Measurements from ENCODE around the gene ACVRL1.

The ACVRL1 gene

DNA sequence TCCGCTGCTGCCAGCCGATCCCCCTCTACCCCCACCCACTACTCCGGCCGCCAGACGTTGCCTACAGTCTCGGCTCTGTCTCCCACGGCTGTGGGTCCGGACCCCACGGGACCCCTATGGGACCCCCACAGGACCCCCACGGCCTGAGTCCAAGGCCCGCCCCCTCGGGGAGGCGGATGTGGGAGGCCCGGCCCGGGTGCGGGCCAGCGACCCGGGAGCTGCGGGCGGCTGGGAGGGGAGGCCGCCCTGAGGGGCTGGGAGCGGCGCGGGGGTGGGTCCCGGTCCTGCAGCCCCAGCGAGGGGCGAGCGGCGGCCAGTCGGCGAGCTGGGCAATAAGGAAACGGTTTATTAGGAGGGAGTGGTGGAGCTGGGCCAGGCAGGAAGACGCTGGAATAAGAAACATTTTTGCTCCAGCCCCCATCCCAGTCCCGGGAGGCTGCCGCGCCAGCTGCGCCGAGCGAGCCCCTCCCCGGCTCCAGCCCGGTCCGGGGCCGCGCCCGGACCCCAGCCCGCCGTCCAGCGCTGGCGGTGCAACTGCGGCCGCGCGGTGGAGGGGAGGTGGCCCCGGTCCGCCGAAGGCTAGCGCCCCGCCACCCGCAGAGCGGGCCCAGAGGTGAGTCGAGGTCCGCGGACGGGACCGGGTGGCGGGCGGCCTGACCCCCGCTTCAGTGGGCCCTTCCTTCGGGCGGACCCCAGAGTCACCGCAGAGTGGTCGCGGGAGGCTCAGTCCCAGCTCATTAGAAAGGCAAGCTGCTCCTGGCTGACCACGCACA, at the start of gene ACVRL1:
ACVRL1 (plus strand) TSS at position 422 of the 773 bp plus-strand sequence. CDS start 4,971 bp downstream, outside the sequence.
- in situ Hi-C loops (cut with MboI; ENCODE audit: low sequenced_read_pairs) = no loop called here

DNA sequence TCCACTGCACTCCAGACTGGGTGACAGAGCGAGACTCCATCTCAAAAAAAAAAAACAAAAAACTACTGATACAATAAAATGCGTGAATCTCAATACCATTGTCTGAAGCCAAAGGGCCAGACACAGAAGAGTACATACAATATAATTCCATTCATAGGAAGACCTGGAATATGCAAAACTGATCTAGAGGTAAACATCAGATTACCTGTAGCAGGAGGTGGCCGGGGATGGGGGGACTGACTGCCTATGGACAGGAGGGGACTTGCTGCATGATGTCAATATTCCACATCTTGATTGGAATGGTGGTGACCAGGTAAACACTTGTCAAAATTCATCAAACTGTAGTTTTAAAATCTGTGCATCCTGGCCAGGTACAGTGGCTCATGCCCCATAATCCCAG, 46.3 kb upstream of the ACVRL1 start:
- in situ Hi-C loops (cut with MboI; ENCODE audit: low sequenced_read_pairs) = no loop called here

DNA sequence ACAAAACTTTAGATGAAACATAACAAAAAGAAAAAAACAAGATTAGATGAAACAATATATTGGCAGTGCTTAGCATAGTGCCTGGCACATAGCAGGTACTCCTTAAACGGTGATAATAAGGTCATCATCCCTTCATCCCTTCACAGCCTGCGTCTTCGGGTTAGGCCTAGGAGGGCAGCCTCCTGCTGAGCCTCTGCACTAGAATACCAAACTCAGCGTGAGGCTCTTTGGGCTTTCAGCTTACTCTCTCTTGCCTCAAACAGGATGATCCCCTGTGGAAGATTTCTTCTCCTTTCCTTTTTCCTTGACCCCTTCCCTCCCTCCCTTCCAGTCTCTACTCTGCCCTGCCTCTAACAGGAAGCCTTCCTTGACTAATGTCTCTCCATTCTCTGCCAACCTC, 44.4 kb upstream of the ACVRL1 start:
- in situ Hi-C loops (cut with MboI; ENCODE audit: low sequenced_read_pairs) = no loop called here

DNA sequence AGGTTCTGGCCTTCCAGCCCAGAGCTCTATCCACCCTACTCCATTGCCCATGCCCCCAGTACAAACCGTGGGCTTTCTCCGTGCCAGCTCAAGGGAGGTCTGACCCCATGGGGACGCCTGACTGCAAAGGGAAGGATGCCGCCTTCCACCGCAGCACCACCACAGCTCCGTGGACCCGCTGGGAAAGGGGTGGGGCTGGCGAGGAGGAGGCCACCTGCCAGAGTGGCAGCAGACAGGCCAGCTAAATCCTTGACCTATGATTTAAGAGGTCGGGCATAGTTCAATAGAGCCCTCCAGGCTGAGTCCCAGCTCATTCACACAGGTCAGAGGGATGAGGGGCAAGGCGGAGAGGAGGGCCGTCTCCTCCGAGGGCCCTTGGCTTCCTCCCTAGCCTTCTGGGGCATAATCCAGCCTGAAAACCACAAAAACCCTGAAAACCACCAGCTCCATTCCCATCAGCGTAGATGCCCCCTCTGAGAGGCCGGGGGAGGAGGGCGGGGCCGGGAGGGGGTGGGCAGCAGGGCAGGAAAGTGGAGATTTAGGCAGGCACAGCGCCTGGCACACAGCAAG, 43.9 kb upstream of the ACVRL1 start:
- in situ Hi-C loops (cut with MboI; ENCODE audit: low sequenced_read_pairs) = no loop called here

DNA sequence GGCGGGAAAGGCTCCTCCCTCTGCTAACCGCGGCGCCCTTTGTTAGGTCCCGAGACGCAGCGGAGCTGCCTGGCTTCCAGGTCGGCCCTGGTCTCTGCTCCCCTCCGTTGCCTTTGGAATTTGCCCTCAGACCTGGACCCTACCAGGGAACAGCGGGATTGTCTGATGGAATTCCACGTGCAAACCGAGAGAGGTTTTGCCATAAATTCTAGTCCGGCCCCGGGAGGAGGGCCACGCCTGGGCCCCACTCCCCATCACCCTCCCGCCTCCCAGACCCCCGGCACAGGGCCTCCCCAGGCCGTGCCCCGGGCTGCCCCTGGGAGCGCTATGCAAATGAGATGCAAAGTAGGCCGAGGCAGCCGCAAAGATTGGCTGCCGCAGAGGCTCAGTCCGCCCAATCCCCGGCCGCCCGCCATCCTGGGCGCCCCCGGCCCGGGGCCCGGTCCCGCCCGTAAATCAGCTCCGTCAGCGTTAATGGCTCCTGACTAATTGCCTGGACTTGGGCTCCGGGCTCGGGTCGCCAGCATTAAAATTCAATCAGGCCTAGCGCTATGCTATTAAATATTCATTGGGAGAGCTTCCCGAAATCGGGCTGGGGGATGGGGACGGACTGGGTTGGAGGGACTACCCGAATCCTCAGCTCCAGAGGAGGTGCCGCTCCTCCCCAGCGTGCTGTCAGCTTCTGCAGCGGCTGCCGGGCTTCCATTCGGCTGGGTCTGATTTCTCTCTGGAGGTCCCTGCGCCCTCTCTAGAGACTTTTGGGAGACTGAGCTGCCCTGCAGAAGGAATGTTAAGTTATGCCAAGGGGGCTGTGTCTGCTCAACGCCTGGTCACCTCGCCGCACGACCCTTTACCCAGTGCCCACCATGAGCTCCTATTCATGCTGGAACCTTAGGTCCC, 43.1 kb upstream of the ACVRL1 start:
- in situ Hi-C loops (cut with MboI; ENCODE audit: low sequenced_read_pairs) = no loop called here

DNA sequence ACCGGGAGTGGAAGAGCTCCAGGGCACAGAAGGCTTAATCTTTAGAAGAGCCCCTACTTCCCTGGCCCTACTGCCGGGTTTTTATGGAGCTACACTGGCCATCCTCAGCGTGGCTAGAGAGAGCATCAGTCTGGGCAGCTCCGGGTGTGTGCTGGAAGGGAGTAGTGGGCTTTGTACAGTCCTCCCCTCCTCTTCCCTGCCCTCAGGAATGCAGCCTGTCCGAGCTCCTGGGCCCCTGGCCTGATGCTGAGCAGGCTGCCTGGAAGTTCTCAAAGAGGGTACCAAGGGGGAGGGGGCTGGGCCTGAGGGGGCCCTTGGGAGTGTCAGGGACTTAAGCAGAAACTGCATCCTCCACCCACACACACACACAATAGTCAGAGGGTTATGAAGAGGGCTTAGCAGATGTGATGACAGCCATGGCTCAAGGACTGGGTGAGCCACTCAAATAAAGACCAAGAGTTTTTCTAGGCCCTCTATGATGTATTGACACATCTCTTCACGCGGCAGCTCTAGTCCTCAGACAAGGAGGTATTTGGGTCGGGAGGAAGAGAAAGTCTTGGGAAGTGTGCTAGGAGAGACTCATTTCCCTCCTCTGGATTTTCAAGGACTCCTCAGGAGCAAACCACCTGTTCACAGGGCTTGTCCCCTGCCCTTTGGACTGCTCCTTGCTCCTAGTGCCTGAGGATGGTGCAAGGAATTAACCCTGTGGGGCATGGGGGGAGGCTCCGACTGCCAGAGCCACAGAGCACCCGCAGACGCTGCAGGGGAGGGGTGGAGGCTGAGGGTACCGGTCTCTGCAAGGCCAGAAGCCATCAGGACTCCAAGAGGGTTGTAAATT, 42.3 kb upstream of the ACVRL1 start:
- in situ Hi-C loops (cut with MboI; ENCODE audit: low sequenced_read_pairs) = no loop called here

DNA sequence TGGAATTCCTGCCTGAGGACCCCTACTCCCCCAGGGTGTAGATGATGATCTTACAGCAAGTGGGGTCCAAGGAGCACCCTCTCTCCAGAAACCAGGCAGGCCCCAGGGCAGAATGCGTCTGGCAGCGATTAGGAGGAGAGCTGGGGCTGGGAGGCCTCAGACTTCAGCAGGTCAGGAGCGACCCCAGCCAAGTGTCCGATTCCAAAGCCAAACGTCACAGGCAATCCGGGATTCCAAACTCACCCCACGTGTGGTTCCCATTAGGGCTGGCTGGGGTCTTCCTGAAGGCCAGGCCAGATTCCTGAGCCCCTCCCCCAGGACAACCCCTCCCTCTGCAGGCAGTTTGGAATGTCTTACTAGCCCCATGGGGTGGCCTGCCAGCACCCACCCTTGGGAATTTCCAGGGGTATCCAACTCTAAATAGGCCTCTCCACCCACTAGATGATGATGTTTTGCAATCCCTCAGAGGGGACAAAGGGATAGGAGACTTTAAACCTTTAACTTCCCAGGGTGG, 41.5 kb upstream of the ACVRL1 start:
- in situ Hi-C loops (cut with MboI; ENCODE audit: low sequenced_read_pairs) = no loop called here

DNA sequence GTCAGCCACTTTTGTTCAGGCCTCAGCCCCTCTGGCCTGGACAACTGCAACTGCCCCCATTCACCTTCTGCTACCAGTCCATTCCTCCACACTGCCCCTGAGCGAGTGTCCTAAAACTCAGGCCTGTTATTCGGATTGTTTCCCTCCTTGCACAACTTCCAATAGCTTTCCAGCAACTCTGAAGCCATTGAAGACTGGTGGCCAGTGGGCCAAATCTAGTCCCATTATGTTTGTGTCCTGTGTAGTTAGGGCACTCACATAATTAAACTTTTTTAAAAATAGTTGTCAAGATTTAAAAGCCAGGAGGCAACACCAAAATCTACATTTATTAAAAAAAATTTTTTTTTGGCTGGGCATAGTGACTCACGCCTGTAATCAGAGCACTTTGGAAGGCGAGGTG, 41.0 kb upstream of the ACVRL1 start:
- in situ Hi-C loops (cut with MboI; ENCODE audit: low sequenced_read_pairs) = no loop called here

DNA sequence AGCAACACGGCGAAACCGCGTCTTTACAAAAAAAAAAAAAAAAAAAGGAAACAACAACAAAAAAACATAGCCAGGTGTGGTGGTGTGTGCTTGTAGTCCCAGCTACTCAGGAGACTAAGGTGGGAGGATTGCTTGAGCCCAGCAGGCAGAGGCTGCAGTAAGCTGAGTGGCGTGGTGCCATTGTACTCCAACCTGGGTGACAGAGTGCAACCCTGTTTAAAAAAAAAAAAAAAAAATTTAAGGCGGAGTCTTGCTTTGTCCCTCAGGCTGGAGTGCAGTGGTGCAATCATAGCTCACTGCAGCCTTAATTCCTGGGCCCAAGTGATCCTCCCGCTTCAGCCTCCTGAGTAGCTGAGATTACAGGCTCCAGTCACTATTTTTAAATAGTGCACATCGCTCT, 40.5 kb upstream of the ACVRL1 start:
- in situ Hi-C loops (cut with MboI; ENCODE audit: low sequenced_read_pairs) = no loop called here

DNA sequence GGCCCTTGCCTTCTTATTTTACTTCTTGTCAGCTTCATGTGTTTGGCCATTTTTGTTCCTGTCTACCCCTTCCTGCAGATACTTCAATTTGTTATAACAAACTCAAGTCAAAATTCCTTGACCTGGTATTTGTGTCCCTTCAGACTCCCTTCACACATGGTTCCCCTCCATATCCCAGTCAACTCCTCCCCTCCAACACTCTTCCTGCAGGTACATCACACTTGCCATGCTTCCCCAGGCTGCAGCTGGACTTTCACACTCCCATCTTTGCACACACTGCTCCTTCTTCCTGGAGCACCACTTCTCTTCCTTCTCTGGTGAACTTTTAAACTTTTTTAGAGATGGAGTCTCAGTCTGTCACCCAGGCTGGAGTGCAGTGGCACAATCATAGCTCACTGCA, 39.9 kb upstream of the ACVRL1 start:
- in situ Hi-C loops (cut with MboI; ENCODE audit: low sequenced_read_pairs) = no loop called here

DNA sequence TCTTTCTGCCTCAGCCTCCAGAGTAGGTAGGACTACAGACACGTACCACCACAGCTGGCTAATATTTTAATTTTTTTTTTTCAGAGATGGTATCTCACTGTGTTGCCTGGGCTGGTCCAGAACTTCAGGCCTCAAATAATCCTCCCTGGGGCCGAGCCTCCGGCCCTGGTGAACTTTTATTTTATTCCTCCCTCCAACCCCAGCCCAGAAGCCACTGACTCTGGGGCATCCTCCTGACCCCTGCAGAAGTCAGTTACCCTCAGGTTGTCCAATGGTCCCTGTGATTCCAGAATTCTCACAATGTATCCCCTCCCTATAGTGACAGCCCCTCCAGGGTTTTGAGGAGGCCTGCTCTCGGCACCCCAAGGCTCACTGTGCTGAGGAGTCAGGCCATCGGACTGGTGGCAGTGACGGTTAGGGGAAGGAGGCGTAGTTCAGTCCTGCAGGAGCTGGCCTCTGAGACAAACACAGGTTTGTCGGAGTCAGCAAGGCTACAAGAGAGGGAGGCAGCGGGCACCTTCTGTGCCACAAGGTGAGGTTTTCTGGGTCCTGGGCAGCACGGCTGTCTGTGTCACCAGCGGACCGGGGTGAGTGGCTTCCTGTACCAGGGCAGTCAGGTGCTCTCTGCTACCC, 39.4 kb upstream of the ACVRL1 start:
- in situ Hi-C loops (cut with MboI; ENCODE audit: low sequenced_read_pairs) = no loop called here

DNA sequence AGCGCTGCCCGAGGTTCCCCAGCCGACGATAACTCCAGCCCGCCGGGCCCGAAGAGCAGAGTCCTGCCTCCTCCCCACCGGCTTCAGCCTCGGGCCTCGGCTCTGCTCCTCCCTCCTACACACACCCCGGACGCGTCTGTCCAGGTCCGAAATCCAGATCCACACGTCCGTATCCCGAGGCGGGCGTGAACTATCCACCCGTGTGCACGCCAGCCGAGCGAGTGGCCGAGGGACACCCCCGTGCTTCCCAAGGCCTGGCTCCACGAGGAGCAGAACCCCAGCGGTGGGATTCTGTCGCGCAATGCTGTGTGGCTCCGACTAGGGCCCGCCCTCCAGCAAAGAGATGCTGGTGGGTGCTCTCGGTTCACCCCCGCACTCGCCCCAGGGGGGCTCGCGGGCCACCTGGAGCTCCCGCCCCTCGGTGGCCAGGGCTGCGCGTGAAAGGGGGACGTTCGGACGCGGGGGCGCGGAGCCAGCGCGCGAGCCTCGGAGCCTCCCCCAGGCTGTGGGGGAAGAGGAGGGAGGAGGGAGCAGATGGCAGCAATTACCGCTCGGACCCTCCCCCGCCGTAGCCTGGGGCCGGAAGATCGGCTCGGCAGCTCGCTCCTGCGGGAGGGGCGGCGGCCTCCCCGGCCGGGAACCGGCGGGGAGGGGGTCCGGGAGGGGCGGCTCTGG, 38.3 kb upstream of the ACVRL1 start:
- in situ Hi-C loops (cut with MboI; ENCODE audit: low sequenced_read_pairs) = no loop called here

DNA sequence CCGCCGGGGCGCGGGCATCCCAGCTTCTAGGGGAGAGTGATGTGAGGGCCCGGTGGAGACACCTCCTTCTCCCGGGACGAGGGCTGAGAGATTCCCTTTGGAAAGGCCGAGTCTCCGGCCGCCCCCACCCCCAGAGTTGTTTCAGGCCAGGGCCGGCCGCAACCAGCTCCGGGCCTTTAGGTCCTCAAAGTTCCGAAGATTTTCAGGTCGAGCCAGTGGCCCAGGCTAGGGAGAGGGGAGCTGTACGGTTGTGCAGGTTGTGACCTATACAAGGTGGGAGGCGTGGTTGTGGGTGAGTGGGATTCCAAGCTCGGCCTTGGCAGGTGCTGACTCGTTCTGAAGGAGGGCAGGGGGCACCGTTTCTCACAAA, 37.8 kb upstream of the ACVRL1 start:
- in situ Hi-C loops (cut with MboI; ENCODE audit: low sequenced_read_pairs) = no loop called here

DNA sequence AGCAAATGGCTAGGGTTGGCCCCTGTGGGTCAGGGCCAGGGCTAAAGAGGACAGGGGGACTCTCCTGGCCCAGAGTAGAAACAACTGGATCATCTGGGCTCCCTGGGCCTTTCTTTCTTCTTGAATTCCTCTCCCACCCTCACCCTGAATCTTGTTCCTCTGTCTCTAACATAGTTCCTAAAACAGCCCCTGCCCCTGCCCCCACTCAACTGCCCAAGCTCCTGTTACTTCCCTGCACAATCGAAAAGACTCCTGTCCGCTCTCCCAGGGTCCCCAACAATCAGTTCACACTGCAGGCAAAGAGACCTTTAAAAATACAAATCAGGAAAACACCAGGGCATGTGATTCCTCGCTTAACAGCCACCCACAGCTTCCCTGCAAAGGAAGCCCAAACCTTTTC, 37.4 kb upstream of the ACVRL1 start:
- in situ Hi-C loops (cut with MboI; ENCODE audit: low sequenced_read_pairs) = no loop called here

DNA sequence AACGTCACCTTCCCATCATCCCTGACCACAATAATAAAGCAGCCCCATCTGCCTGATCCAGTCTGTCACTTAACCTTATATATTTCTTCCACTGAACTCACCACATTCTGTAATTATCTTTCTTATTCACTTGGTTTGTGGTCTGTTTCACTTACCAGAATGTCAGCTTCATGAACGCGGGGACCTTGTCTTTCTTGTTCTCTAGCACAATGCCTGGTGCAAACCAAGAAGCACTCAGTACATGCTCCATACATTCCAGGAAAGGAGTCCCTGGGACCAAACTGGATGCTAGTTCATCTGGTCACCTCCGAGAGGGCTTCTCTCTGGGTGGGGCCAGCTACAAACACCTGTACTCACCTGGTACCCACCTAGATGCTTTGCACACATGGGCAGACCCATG, 36.8 kb upstream of the ACVRL1 start:
- in situ Hi-C loops (cut with MboI; ENCODE audit: low sequenced_read_pairs) = no loop called here

DNA sequence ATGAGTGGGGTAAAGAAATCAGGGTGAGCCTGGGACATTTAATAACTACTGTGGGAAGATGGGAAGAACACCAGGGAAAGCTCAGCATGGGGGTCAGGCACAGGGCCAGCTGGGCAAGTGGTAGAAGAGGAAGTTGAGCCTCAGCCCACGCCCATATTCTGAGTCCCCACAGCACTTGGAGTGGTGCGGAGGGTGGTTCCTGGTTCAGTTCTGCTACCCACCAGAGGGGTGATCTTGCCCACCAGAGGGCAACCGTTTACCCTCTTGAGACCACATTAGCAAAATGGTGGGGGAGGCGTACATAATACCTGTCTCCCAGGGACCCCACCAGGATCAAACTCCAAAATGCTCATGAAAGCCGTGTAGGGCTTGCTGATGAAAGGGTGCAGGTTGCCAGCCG, 36.2 kb upstream of the ACVRL1 start:
- in situ Hi-C loops (cut with MboI; ENCODE audit: low sequenced_read_pairs) = no loop called here

DNA sequence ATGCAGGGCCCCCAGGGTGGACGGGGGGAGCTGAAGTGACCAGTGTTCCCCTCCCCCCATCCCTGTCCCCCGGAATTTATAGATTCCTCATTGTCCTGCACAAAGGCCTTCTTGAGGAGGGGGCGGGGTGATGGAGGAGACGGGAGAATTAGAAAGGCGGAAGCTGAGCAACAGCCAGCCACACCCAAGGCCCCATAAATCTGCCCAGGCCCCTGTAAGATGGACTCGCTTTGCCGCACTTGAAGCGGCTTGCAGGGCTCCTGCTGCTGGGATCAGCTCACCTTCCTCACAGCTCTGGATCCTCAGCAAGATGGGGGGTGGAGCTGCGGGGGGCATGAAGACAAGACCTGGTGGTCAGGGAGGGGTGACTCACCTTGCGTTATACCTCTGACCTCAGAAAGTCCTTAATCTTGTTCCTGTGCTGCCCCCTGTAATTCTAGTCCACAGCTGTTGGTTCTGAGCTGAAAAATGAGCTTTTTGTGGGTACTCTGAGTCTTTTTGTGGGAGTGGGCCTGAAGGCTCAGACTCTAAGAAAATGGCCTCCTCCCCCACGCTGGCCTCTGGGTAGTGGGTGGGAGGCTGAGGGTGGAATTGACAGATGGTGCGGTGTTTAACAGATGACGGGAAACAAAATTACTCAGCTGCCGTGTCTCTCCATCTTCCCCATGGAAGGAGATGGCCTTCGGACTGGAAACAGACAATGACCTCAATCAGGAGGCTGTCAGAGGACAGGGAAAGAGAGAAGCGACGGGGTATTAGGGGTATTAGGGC, 35.2 kb upstream of the ACVRL1 start:
- in situ Hi-C loops (cut with MboI; ENCODE audit: low sequenced_read_pairs) = no loop called here

DNA sequence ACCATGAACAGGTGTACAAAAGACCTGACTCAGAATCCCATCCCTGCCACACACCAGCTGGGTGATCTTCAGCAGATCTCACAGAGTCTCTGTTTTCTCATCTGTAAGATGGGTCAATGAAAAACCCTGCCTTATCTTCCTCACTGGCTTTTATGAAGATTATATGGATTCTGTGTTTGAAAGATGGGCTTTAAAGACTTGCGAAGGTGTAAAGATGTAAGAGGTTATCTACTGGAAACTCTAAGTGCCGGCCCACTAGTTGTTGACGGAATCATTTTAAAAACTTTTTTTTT, 34.7 kb upstream of the ACVRL1 start:
- in situ Hi-C loops (cut with MboI; ENCODE audit: low sequenced_read_pairs) = no loop called here
